Right lobe of liver (tissue), 6 donors: Measurements from ENCODE around the gene ASF1B. TPM values are rescaled to one million over a fixed set of nuclear protein-coding genes. Genes with fewer than 3 reads are reported as not detected.

Source experiments
- ATAC-seq, 4 donors: fragments of 200-7000 bp; cut with Tn5 transposase; one replicate each; pipeline ENCODE4 v1.9.1; 2020; ENCODE audit warnings: mild to moderate bottlenecking in 4 of 4, moderate library complexity in 4 of 4
- DNase-seq, 3 donors: peaks; one replicate each; pipeline ENCODE4 v3.0.0-alpha.2; 2020
- H3K27ac ChIP-seq, 3 donors: fragments of 200-600 bp; one replicate each; pipeline ENCODE4 v1.8.0; 2022
- H3K27me3 ChIP-seq, 2 donors: fragments of 200-600 bp; one replicate each; pipeline ENCODE4 v1.8.0; 2022
- H3K36me3 ChIP-seq, 4 donors: fragments of 200-600 bp; sonication (generic) in 1 of 4; one replicate each; pipeline versions ENCODE4 v1.5.1 to v1.8.0; 2017 to 2022; ENCODE audit warnings: control low read depth in 1 of 4
- H3K4me1 ChIP-seq, 4 donors: fragments of 200-600 bp; sonication (generic) in 1 of 4; one replicate each; pipeline versions ENCODE4 v1.5.1 to v1.8.0; 2017 to 2022; ENCODE audit warnings: control low read depth in 1 of 4
- H3K4me3 ChIP-seq, 3 donors: fragments of 200-600 bp; one replicate each; pipeline ENCODE4 v1.8.0; 2022
- H3K9me3 ChIP-seq, 4 donors: fragments of 200-600 bp; sonication (generic) in 1 of 4; one replicate each; pipeline versions ENCODE4 v1.5.1 to v1.8.0; 2017 to 2022; ENCODE audit warnings: control low read depth in 1 of 4
- CTCF ChIP-seq, 4 donors: fragments of 200-600 bp in 3 of 4; fragments of 450-650 bp in 1 of 4; IDR thresholded peaks; one replicate each; pipeline versions ENCODE4 v1.5.1 to v1.8.0; 2016 to 2022; ENCODE audit warnings: antibody characterized with exemption in 4 of 4, mild to moderate bottlenecking in 2 of 4
- POLR2A ChIP-seq: fragments of 450-650 bp; IDR thresholded peaks from one replicate; pipeline ENCODE4 v1.6.1; 2017; ENCODE audit warnings: antibody characterized with exemption, mild to moderate bottlenecking
- WGBS: methylation state at CpG from one replicate; pipeline ENCODE4 v1.1.6; 2018; ENCODE audit warnings: low coverage, low lambda C conversion rate; ENCODE audit not compliant: insufficient coverage; ENCODE audit errors: missing lambda C conversion rate; 5-methylcytosine and 5-hydroxymethylcytosine counted together
- intact Hi-C, 2 donors: fragments of 100-400 bp; cut with DNase I; formaldehyde crosslinking; loops; one replicate each; pipeline versions ENCODE4 v1.11.2 to v1.14.1; 2022
- total RNA-seq, 6 experiments: library from RNA; depleted of rRNA in 2 of 6; stranded (reverse); fragments of >200 nt in 2 of 6; fragmentation: NEBNext Ultra II Directional in 3 of 6; extraction: Animal tissue kit (Norgen Biotek cat#: 25700) in 3 of 6; gene quantifications; one replicate each; pipeline versions ENCODE4 v1.1.0 to v1.2.4, GENCODE V29; 2016 to 2023
- donor health status: DM: no; HTN: yes; CAD: no.
- donor health status: DM: no; HTN: no; CAD: no.
- donor health status: DM: no; HTN: no; CAD: no.
- donor health status: DM: no; HTN: yes; CAD: no.
- donor health status: DM: no; HTN: yes; CAD: no.

The ASF1B gene
- total RNA-seq, 6 experiments from 2014 or later, result 0.24 to 5.3 (median 0.61) TPM

- H3K27me3 ChIP-seq, result no peaks in the 10 kb centered on the region
- peaks cover 0 to 9% (median 8%) of the 10 kb centered on the region in 4 donors for H3K4me1 ChIP-seq
- H3K4me3 ChIP-seq, result no peak overlapping the region
- H3K27ac ChIP-seq, result no peak overlapping the region
- ATAC-seq (peak in 2 of 4 donors; percentile 8 to 40), DNase-seq (no peak)
- peaks cover 0 to 26% (median 13%) of the 10 kb centered on the region in 4 donors for H3K36me3 ChIP-seq
- H3K9me3 ChIP-seq, result no peaks in the 10 kb centered on the region
- WGBS, result 77% methylated on average over 12 of the region's 23 CpGs
- intact Hi-C loops, result no loop called here
- TF ChIP-seq POLR2A (no peak), CTCF (IDR thresholded peaks at IDR 0.05) (no peak)
Observed at GRCh38 chr19:14107581-14108461, 28.6 kb downstream of the ASF1B start.

GRCh38 chr19:14106840-14107239 lies 29.5 kb downstream of the ASF1B start:
- peak in 2 of 4 donors; percentile 24 to 26 for ATAC-seq
- Histone ChIP-seq H3K9me3 (no peaks in the 10 kb centered on the region), H3K27ac (no peak overlapping the region), H3K36me3 (peaks cover 0 to 36% (median 19%) of the 10 kb centered on the region in 4 donors), H3K4me3 (no peak overlapping the region), H3K4me1 (no peaks in the 10 kb centered on the region), H3K27me3 (no peaks in the 10 kb centered on the region)
- no peak for TF ChIP-seq POLR2A
- TF ChIP-seq CTCF (IDR thresholded peaks at IDR 0.05), result no peak
- no peak for DNase-seq
- no CpG with 5 or more reads among the region's 16 CpGs for WGBS
- intact Hi-C loops, result no loop called here

DNA sequence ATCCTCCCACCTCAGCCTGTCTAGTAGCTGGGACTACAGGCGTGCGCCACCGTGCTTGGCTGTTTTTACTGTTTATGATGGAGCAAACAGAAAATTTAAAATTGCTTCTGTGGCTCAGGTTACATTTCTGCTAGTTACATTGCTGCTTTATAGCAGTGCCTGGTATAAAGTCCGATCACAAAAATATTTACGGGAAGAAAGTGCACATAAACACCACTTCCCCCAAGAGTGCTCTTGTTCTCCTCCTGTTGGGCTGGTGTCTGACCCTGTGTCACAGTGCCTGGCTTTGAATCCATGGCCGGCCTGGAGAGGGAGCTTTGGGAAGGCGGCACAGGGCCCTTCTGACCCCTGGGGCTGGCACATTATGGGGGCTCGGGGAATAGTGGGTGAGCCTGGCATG lies 30.7 kb downstream of the ASF1B start:
- intact Hi-C loops, result no loop called here
- H3K36me3 ChIP-seq, result peaks cover 0 to 47% (median 23%) of the 10 kb centered on the region in 4 donors
- DNase-seq, result no peak
- H3K9me3 ChIP-seq, result no peaks in the 10 kb centered on the region
- 87% methylated on average over 8 of the region's 8 CpGs for WGBS
- H3K27me3 ChIP-seq, result no peaks in the 10 kb centered on the region
- TF ChIP-seq CTCF (IDR thresholded peaks at IDR 0.05) (no peak), POLR2A (no peak)
- no peak overlapping the region for H3K4me3 ChIP-seq
- ATAC-seq, result no peak
- no peaks in the 10 kb centered on the region for H3K4me1 ChIP-seq
- H3K27ac ChIP-seq, result no peak overlapping the region

DNA sequence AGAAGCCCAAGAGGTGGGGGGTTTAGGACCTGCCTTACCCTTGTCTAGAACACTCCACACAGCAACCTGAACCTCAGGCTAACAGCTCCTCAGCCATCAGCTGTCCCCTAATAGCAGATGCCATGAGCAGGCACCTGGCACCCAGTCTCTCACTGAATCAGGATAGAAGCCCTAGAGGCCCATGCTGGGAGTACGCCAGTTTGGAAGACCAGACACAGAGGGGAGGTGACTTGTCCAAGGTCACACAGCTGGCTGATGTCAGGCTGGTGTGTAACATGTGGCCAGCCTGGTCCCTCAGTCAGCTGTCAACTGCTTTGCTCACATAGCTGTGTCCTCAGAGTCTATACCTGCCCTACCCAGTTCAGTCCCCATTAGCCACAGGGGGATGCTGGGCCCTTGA lies 33.1 kb downstream of the ASF1B start:
- Histone ChIP-seq H3K36me3 (peaks cover 0 to 60% (median 25%) of the 10 kb centered on the region in 4 donors), H3K27ac (no peak overlapping the region), H3K9me3 (no peaks in the 10 kb centered on the region)

More for the DNA sequence above, 33.1 kb downstream of the ASF1B start:
- no CpG with 5 or more reads among the region's 1 CpG for WGBS
- ATAC-seq (no peak), DNase-seq (no peak)
- intact Hi-C loops, result no loop called here
- Histone ChIP-seq H3K27me3 (no peaks in the 10 kb centered on the region), H3K4me1 (no peaks in the 10 kb centered on the region), H3K4me3 (no peak overlapping the region)
- TF ChIP-seq POLR2A (no peak), CTCF (IDR thresholded peaks at IDR 0.05) (no peak)
